GM19099 (cell line): ENCODE measurements around the gene C9orf78.

Experiments
- POLR2A ChIP-seq: IDR thresholded peaks from 3 replicates; pipeline ENCODE4 v1.6.1; 2011; ENCODE audit warnings: low read depth; ENCODE audit not compliant: insufficient read length; ENCODE audit errors: extremely low read depth

C9orf78 gene

DNA sequence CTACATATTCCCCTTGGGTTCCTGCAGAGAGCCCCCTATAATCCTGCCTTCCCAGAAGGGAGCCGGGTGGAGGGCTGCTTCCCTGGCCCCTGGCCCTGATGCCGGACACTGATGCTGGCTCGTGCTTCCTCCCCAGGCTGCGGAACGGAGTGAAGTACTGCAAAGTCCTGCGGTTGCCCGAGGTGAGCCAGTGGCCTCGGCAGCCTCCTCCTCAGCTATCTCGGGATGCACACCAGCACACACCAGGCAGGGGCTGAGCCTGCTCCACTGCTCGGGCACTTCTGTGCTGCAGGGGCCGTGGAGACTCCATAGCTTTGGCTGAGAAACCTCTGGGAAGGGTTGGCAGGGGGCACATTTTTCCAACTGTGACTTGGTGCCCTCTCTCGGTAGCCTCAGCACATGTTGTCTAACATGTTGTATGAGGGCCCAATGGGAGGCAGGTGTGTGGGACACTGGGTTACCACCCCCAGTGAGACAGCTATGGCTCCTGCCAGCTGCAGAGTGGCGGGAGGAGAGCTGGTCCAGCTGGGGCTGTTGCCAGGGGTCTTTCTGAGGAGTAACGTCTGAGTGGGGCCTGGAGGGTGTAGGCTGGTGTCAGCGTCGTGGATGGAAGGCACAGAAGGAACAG lies 38.6 kb upstream of the C9orf78 start:
- no peak for TF ChIP-seq POLR2A

DNA sequence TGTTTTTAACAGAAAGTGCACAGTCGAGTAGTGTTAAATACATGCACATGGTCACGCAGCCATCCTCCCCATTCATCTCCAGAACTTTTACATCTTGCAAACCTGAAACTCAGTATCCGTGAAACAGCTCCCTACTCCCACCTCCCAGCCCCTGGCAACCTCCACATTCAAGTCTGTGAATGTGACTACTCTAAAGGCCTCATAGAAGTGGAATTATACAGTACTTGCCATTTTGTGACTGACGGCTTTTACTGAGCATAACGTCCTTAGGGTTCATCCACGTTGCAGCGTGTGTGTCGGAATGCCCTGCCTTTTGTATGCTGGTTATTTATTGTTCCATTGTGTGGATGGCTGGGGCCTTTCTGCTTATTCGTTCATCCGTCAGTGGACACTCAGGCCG lies 36.0 kb upstream of the C9orf78 start:
- TF ChIP-seq POLR2A, result no peak

DNA sequence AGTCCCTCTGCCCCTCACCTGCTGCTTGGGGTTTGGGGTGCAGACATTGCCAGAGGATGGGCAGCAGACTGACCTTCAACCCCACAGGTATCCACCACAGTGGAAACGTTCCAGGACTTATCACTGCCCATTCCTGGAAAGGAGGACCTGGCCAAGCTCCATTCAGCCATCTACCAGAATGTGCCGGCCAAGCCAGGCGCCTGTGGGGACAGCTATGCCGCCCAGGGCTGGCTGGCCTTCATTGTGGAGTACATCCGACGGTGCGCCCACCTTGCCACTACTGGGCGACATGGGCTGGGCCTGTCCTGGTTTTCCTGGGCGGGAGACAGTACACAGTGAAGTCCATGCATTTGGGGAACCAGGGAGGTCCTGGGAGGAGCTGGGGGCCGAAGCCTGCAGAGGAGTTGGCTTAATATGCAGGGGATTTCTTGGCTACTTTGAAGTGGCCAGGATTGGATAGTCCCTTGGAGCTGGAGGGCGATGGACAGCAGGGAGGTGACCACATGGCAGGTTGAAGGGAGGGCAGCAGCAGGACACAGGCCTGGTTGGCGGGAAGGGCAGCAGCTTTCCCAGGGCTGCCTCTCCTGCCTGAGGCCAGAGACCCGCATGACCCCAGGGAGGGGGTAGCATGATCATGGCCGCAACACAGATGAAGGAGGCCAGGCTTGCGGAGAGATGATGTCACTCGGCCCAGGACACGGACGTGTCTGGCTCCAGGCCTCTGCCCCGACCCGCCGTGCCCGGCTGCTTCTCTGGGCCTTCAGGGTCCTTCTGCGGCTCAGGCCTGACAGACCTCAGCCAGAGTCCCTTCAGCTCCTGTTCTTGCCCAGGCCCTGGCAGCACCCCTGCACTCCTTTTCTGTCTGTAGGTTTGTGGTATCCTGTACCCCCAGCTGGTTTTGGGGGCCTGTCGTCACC lies 34.8 kb upstream of the C9orf78 start:
- TF ChIP-seq POLR2A, result no peak

DNA sequence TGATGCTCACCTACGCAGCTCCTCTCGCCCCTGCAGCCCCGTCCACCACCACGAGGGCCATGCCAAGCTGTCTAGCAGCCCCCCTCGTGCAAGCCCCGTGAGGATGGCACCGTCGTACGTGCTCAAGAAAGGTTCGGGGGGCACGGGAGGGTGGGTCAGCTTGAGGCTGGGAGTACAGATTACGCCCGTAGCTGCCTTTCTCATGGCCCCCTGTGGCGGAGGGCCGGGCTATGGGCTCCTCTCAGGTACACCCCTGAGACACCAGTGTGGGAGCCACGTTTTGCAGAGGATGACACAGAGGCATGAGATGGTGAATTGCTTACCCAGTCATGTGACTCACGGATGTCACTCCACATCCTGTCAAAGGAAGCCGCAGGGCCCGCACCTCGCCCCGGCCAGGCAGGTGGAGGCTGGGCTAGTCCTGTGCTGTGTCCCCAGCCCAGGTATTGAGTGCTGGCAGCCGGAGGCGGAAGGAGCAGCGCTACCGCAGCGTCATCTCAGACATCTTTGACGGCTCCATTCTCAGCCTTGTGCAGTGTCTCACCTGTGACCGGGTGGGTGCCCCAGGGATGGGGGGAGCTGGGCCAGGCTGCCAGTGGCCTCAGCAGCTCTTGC lies 33.9 kb upstream of the C9orf78 start:
- TF ChIP-seq POLR2A, result no peak

GRCh38 chr9:129868023-129868871 lies 33.2 kb upstream of the C9orf78 start:
- TF ChIP-seq POLR2A, result no peak

DNA sequence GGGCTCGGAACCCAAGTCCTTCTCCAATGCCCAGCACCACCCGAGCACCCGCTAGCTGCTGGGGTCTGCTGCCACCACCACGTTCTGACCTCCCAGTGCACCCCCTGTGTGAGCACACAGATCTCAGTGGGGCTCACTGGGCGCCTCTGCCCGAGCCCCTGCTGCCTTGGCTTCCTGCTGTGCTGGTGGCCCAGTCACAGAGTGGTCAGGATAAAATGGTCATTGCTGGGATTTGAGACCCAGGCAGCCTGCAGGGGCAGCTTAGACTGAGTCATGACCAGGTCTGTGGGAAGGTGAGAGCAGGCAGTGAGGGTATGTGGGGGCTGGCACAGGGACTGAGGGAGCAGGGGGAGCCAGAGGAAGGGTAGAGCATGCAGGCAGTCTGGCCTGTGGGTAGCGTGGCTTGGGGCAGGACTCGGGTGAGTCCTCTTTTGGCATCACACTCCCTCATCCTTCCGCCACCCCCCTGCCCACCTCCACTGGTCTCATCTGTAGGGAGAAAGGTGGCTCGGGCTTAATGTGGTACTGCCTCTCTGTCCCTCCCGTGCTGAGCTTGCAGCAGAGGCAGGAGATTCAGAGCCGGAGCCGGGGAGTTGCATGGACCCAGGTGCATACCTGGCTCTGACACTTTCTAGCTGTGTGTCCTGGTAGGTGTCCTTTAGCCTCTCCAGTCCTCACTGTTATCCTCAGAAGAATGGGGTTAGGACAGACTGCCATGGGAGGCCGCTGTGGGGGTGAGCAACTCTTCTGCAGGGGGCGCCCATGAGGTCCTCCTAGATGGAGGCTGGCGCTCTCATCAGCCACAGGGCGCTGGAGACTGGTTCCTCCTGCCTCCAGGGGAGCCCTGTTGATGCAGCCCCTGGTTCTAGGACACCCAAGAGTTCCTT lies 32.3 kb upstream of the C9orf78 start:
- TF ChIP-seq POLR2A, result no peak

- no peak for TF ChIP-seq POLR2A
Measured at GRCh38 chr9:129866394-129867135, 31.5 kb upstream of the C9orf78 start.

DNA sequence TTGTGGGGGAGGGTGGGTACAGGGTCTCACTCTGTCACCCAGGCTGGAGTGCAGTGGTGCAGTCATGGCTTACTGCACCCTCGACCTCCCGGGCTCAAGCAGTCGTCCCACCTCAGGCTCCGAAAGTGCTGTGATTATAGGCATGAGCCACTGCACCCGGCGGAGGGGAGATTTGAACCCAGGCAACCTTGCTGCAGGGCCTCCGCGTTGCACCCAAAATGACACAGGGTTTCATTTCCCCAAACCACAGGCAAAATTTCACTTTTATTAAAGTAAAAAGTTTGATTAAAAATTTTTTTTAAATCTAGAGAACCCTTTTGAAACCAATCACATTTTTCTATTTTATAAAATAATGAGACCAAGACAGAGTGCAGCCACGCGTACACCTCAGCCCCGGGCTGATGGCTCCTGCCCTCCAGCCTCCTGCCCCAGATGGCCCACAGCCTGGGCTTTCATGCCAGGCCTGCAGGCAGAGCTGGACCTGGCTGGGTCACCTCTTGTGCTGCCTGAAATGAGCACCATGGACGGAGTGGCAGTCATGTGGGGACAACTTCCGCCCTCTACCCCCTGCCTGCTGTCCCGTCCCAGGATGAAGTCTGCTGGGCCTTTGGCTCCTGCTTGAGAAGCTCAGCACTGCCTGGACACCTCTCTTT lies 30.7 kb upstream of the C9orf78 start:
- TF ChIP-seq POLR2A, result no peak

DNA sequence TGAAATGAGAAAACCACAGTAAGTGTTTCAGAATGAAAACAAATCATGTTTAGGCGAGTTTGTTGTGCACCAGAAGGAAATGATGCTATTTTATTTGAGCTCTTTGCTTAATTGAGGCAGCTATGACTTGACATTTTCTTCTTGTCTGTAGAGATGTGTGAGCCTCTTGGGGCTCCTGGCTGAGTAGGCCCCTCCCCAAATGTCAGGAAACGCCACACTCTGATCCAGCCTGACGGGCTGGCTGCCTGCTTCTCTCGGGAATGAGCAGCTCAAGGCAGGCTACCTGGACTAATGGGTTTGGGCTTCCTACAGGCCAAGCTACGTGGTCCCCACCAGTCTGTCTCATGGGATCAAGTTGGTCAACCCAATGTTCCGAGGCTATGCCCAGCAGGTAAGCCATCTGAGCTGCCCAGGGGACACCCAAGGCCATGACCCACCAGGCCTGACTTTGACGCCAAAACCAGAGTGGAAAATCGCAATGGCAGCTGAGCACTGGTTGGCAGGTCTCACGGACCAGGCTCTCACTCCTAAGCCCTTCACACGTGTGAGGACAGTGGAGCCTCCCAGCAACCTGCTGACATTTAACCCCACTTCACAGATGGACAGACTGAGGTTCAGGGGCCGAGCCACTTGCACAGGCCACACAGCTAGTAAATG lies 30.0 kb upstream of the C9orf78 start:
- TF ChIP-seq POLR2A, result no peak

DNA sequence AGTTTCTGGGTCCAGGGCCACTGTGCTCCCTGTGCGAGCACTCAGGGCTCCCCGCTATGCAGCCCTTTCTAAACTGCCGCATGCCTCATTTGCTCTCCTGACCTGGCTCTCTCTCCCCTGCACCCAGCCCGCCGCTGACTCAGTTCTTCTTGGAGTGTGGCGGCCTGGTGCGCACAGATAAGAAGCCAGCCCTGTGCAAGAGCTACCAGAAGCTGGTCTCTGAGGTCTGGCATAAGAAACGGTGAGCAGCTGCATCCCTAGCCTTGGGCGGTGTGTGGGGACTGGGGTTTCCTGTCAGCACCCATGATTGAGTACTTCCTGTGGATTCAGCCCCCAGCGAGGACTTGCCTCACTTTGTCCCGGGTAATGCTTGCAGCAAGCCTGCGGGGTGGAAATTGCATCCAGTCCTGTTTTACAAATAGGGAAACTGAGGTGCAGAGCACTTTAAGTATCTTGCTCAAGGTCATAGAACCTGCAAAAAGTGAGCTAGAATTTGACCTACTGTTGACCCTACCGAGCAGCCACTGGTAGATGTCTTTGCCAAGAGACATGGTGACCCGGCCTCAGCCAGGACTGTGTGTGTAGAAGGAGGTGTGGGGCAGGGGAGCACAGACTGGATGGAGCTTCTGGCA lies 28.1 kb upstream of the C9orf78 start:
- no peak for TF ChIP-seq POLR2A

GRCh38 chr9:129861447-129861827 lies 26.4 kb upstream of the C9orf78 start:
- TF ChIP-seq POLR2A, result no peak
